ENCODE results near the gene DNER.

Gene DNER

GRCh38 chr2:229453230-229453629 lies 261.1 kb downstream of the DNER start:
- Histone ChIP-seq H3K4me3 (ENCODE audit: low read depth in 1 of 2, low read length in 1 of 2) (no peak overlapping the region), H3K4me1 (ENCODE audit: control insufficient read depth in 1 of 2, insufficient read depth in 1 of 2, low read depth in 1 of 2, low read length in 1 of 2) (no peaks in the 10 kb centered on the region), H3K9me3 (no peaks in the 10 kb centered on the region), H3K36me3 (no peaks in the 10 kb centered on the region), H3K27ac (no peak overlapping the region), H3K27me3 (no peaks in the 10 kb centered on the region)
- TF ChIP-seq CTCF (IDR thresholded peaks at IDR 0.05): no peak

GRCh38 chr2:229451852-229452251 lies 262.5 kb downstream of the DNER start:
- Histone ChIP-seq H3K9me3 (no peaks in the 10 kb centered on the region), H3K36me3 (no peaks in the 10 kb centered on the region), H3K27ac (no peak overlapping the region), H3K4me1 (ENCODE audit: control insufficient read depth in 1 of 2, insufficient read depth in 1 of 2, low read depth in 1 of 2, low read length in 1 of 2) (no peaks in the 10 kb centered on the region), H3K27me3 (no peaks in the 10 kb centered on the region), H3K4me3 (ENCODE audit: low read depth in 1 of 2, low read length in 1 of 2) (no peak overlapping the region)
- no peak for TF ChIP-seq CTCF (IDR thresholded peaks at IDR 0.05)

DNA sequence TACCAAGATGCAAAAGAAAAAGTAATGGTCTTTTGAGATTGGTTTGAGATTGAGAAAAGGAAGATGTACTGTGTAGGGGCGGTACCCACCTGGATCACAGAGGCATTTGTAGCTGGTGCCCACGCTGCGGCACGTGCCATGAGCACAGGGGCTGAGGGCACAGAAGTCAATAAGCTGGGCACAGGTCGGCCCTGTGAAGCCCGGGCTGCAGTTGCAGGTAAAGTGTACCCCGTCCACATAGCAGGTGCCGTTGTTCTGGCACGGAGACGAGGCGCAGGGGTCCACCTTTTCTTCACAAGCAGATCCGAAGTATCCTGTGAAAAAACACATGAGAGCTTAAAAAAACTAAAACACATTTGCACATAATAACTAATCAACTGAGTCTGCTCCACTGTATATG lies 267.1 kb downstream of the DNER start:
- H3K27ac ChIP-seq: no peak overlapping the region
- H3K9me3 ChIP-seq: no peaks in the 10 kb centered on the region
- H3K4me3 ChIP-seq (ENCODE audit: low read depth in 1 of 2, low read length in 1 of 2): no peak overlapping the region
- no peak for TF ChIP-seq CTCF (IDR thresholded peaks at IDR 0.05)
- no peaks in the 10 kb centered on the region for H3K4me1 ChIP-seq (ENCODE audit: control insufficient read depth in 1 of 2, insufficient read depth in 1 of 2, low read depth in 1 of 2, low read length in 1 of 2)
- H3K27me3 ChIP-seq: no peaks in the 10 kb centered on the region
- no peaks in the 10 kb centered on the region for H3K36me3 ChIP-seq

- no peaks in the 10 kb centered on the region for H3K9me3 ChIP-seq
- H3K27me3 ChIP-seq: no peaks in the 10 kb centered on the region
- H3K4me1 ChIP-seq (ENCODE audit: control insufficient read depth in 1 of 2, insufficient read depth in 1 of 2, low read depth in 1 of 2, low read length in 1 of 2): no peaks in the 10 kb centered on the region
- H3K27ac ChIP-seq: no peak overlapping the region
- no peaks in the 10 kb centered on the region for H3K36me3 ChIP-seq
- TF ChIP-seq CTCF (IDR thresholded peaks at IDR 0.05): no peak
- no peak overlapping the region for H3K4me3 ChIP-seq (ENCODE audit: low read depth in 1 of 2, low read length in 1 of 2)
Measured at GRCh38 chr2:229446350-229446749, 268.0 kb downstream of the DNER start.

DNA sequence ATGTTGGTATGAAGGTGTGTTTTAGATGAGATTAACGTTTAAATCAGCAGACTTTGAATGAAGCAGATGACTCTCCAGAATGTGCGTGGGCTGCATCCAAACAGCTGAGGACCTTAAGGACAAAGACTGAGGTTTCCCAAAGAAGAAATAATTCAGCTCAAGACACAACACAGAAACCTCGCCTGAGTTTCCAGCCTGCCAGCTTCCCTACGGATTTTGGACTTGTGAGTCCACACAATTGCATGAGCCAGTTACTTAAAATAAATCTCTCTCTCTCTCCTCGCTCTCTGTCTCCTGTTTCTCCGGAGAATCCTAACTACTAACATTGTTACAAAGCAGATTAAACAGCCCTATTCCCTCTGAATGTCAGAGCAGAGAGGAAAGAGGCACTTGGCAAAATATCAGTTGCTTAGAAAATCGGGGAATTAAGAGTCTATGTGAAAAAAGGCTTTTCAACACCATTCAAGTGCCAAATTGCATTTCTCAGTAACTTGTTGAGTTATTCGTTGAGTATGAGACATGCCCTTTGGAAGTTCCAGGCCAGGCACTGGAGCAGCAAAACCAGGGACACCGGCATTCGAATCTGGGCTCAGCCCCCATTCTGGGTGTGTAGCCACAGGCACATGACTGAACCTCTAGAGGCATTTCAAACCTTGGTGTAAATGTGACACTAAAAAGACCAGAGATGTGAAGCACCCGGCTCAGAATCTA lies 268.7 kb downstream of the DNER start:
- H3K27me3 ChIP-seq: no peaks in the 10 kb centered on the region
- TF ChIP-seq CTCF (IDR thresholded peaks at IDR 0.05): no peak
- no peak overlapping the region for H3K27ac ChIP-seq
- H3K36me3 ChIP-seq: no peaks in the 10 kb centered on the region
- no peaks in the 10 kb centered on the region for H3K9me3 ChIP-seq
- H3K4me1 ChIP-seq (ENCODE audit: control insufficient read depth in 1 of 2, insufficient read depth in 1 of 2, low read depth in 1 of 2, low read length in 1 of 2): no peaks in the 10 kb centered on the region
- H3K4me3 ChIP-seq (ENCODE audit: low read depth in 1 of 2, low read length in 1 of 2): no peak overlapping the region

Measured in neutrophil (primary cell).